Trophoblast cell (in vitro differentiated cells and primary cell): Measurements from ENCODE around the gene LSM8.

Experiments used
- DNase-seq, 2 donors: peaks; one replicate each; pipeline ENCODE4 v3.0.0-alpha.2; 2016
- H2AFZ ChIP-seq: 2 replicates; pipeline ENCODE4 v1.6.1; 2013; ENCODE audit warnings: low read length, moderate library complexity, mild to moderate bottlenecking; ENCODE audit not compliant: insufficient read depth, poor library complexity
- H2AK5ac ChIP-seq: 2 replicates; pipeline ENCODE4 v1.6.1; 2013; ENCODE audit warnings: mild to moderate bottlenecking, low read length
- H2BK120ac ChIP-seq: 2 replicates; pipeline ENCODE4 v1.6.1; 2013; ENCODE audit warnings: low read length, mild to moderate bottlenecking, moderate library complexity; ENCODE audit not compliant: insufficient read depth, poor library complexity
- H2BK12ac ChIP-seq: 2 replicates; pipeline ENCODE4 v1.6.1; 2013; ENCODE audit warnings: mild to moderate bottlenecking, low read length, moderate library complexity
- H2BK5ac ChIP-seq: 2 replicates; pipeline ENCODE4 v1.6.1; 2013; ENCODE audit warnings: low read length, low read depth, moderate library complexity, mild to moderate bottlenecking; ENCODE audit not compliant: poor library complexity
- H3K14ac ChIP-seq: 2 replicates; pipeline ENCODE4 v1.6.1; 2013; ENCODE audit warnings: mild to moderate bottlenecking, low read length
- H3K18ac ChIP-seq: 2 replicates; pipeline ENCODE4 v1.6.1; 2013; ENCODE audit warnings: mild to moderate bottlenecking, low read length
- H3K23ac ChIP-seq: 2 replicates; pipeline ENCODE4 v1.6.1; 2013; ENCODE audit warnings: low read length
- H3K27ac ChIP-seq: 2 replicates; pipeline ENCODE4 v1.5.1; 2013; ENCODE audit warnings: low read depth, mild to moderate bottlenecking, inconsistent platforms, low read length, moderate library complexity
- H3K27me3 ChIP-seq: 2 replicates; pipeline ENCODE4 v1.6.1; 2013; ENCODE audit warnings: inconsistent platforms, mild to moderate bottlenecking, low read length, moderate library complexity; ENCODE audit not compliant: insufficient read depth
- H3K36me3 ChIP-seq, 2 experiments: 1 replicate in 1 of 2; 2 replicates in 1 of 2; pipeline ENCODE4 v1.6.1; 2013; ENCODE audit warnings: low read length in 2 of 2, mild to moderate bottlenecking in 2 of 2, moderate library complexity in 1 of 2; ENCODE audit not compliant: insufficient read depth in 2 of 2, control insufficient read depth in 1 of 2
- H3K4ac ChIP-seq: 2 replicates; pipeline ENCODE4 v1.6.1; 2013; ENCODE audit warnings: low read depth, mild to moderate bottlenecking, low read length, moderate library complexity
- H3K4me1 ChIP-seq, 2 experiments: 1 replicate in 1 of 2; 2 replicates in 1 of 2; pipeline ENCODE4 v1.6.1; 2013; ENCODE audit warnings: low read length in 2 of 2, mild to moderate bottlenecking in 2 of 2, moderate library complexity in 1 of 2; ENCODE audit not compliant: insufficient read depth in 2 of 2, control insufficient read depth in 1 of 2
- H3K4me2 ChIP-seq: 2 replicates; pipeline ENCODE4 v1.6.1; 2013; ENCODE audit warnings: inconsistent platforms, mild to moderate bottlenecking, low read length, moderate library complexity
- H3K4me3 ChIP-seq: 2 replicates; pipeline ENCODE4 v1.5.1; 2013; ENCODE audit warnings: mild to moderate bottlenecking, low read depth, low read length, inconsistent platforms
- H3K79me1 ChIP-seq: one replicate; pipeline ENCODE4 v1.6.1; 2013; ENCODE audit warnings: low read length
- H3K79me2 ChIP-seq: 2 replicates; pipeline ENCODE4 v1.6.1; 2013; ENCODE audit warnings: low read length, mild to moderate bottlenecking; ENCODE audit not compliant: control insufficient read depth, insufficient read depth, poor library complexity
- H3K9ac ChIP-seq: 2 replicates; pipeline ENCODE4 v1.6.1; 2013; ENCODE audit warnings: mild to moderate bottlenecking, low read length
- H3K9me3 ChIP-seq: 2 replicates; pipeline ENCODE4 v1.6.1; 2013; ENCODE audit warnings: low read depth, mild to moderate bottlenecking, control low read depth, inconsistent platforms, low read length; ENCODE audit not compliant: insufficient read depth
- H4K12ac ChIP-seq: 2 replicates; pipeline ENCODE4 v1.6.1; 2013; ENCODE audit warnings: low read depth, mild to moderate bottlenecking, low read length, moderate library complexity
- H4K8ac ChIP-seq: 2 replicates; pipeline ENCODE4 v1.6.1; 2013; ENCODE audit warnings: low read depth, mild to moderate bottlenecking, low read length, moderate library complexity
- H4K91ac ChIP-seq: one replicate; pipeline ENCODE4 v1.6.1; 2013; ENCODE audit warnings: low read depth, mild to moderate bottlenecking, low read length, moderate library complexity
- WGBS: extraction: QIAGEN DNeasy Blood & Tissue Kit; methylation state at CpG from one replicate; pipeline ENCODE4 v1.1.7; 2013; ENCODE audit warnings: missing lambda C conversion rate; ENCODE audit not compliant: insufficient read length, insufficient coverage; ENCODE audit errors: extremely low coverage; 5-methylcytosine and 5-hydroxymethylcytosine counted together

Gene LSM8

GRCh38 chr7:118175740-118176139, 8.2 kb upstream of the LSM8 start:
- Histone ChIP-seq H3K27ac (no peak overlapping the region), H3K79me1 (no peaks in the 10 kb centered on the region), H3K23ac (no peak overlapping the region), H4K12ac (no peak overlapping the region), H2BK5ac (no peak overlapping the region), H3K4ac (no peak overlapping the region), H3K4me1 (no peaks in the 10 kb centered on the region), H2BK12ac (no peak overlapping the region), H3K9me3 (no peaks in the 10 kb centered on the region), H3K18ac (no peak overlapping the region), H3K79me2 (no peaks in the 10 kb centered on the region), H3K14ac (no peak overlapping the region), H4K8ac (no peak overlapping the region), H3K4me3 (no peak overlapping the region), H2AK5ac (no peak overlapping the region), H3K36me3 (no peaks in the 10 kb centered on the region), H3K4me2 (no peak overlapping the region), H3K27me3 (no peaks in the 10 kb centered on the region), H2BK120ac (no peak overlapping the region), H2AFZ (no peak overlapping the region), H3K9ac (no peak overlapping the region), H4K91ac (no peak overlapping the region)
- no CpG with 5 or more reads among the region's 2 CpGs for WGBS
- no peak for DNase-seq

GRCh38 chr7:118179191-118179590, 4.8 kb upstream of the LSM8 start:
- peaks cover 0 to 3% of the 10 kb centered on the region in 2 experiments for H3K4me1 ChIP-seq
- no peak overlapping the region for H3K14ac ChIP-seq
- no peak overlapping the region for H3K4me3 ChIP-seq
- no peaks in the 10 kb centered on the region for H3K9me3 ChIP-seq
- H3K79me1 ChIP-seq: peaks cover 6% of the 10 kb centered on the region
- no CpG with 5 or more reads among the region's 2 CpGs for WGBS
- peaks cover 2% of the 10 kb centered on the region for H3K79me2 ChIP-seq
- no peak overlapping the region for H4K12ac ChIP-seq
- H3K9ac ChIP-seq: no peak overlapping the region
- no peak overlapping the region for H2BK120ac ChIP-seq
- no peak overlapping the region for H3K4me2 ChIP-seq
- no peak overlapping the region for H2AK5ac ChIP-seq
- H3K27me3 ChIP-seq: no peaks in the 10 kb centered on the region
- H3K23ac ChIP-seq: no peak overlapping the region
- DNase-seq: no peak
- H2BK5ac ChIP-seq: no peak overlapping the region
- H3K27ac ChIP-seq: no peak overlapping the region
- H3K4ac ChIP-seq: no peak overlapping the region
- no peak overlapping the region for H4K91ac ChIP-seq
- H4K8ac ChIP-seq: no peak overlapping the region
- H2BK12ac ChIP-seq: no peak overlapping the region
- H3K36me3 ChIP-seq: no peaks in the 10 kb centered on the region
- H3K18ac ChIP-seq: no peak overlapping the region
- no peak overlapping the region for H2AFZ ChIP-seq

- Histone ChIP-seq H2BK12ac (no peak overlapping the region), H3K4me2 (peak overlapping the region; percentile 75), H4K12ac (peak overlapping the region; percentile 85), H3K9me3 (no peaks in the 10 kb centered on the region), H3K36me3 (peaks cover 2 to 3% of the 10 kb centered on the region in 2 experiments), H3K79me2 (peaks cover 4% of the 10 kb centered on the region), H3K14ac (peak overlapping the region; percentile 19), H3K4me3 (peak overlapping the region; percentile 72), H4K91ac (peak overlapping the region; percentile 82), H2AFZ (no peak overlapping the region), H2AK5ac (peak overlapping the region; percentile 23), H3K18ac (no peak overlapping the region), H2BK120ac (no peak overlapping the region), H2BK5ac (no peak overlapping the region), H3K4ac (peak overlapping the region; percentile 10), H3K23ac (no peak overlapping the region), H3K27ac (no peak overlapping the region), H4K8ac (peak overlapping the region; percentile 64), H3K4me1 (peaks cover 3 to 6% of the 10 kb centered on the region in 2 experiments), H3K27me3 (no peaks in the 10 kb centered on the region), H3K9ac (peak overlapping the region; percentile 96), H3K79me1 (peaks cover 6% of the 10 kb centered on the region)
- DNase-seq: no peak
- no CpG with 5 or more reads among the region's 13 CpGs for WGBS
Observed at GRCh38 chr7:118182593-118183427, 1.2 kb upstream of the LSM8 start.

- H3K27me3 ChIP-seq: no peaks in the 10 kb centered on the region
- peak overlapping the region; percentile 75 for H3K4me2 ChIP-seq
- H3K23ac ChIP-seq: no peak overlapping the region
- peak overlapping the region; percentile 85 for H4K12ac ChIP-seq
- H3K27ac ChIP-seq: peak overlapping the region; percentile 72
- peaks cover 6% of the 10 kb centered on the region for H3K79me1 ChIP-seq
- H2BK12ac ChIP-seq: no peak overlapping the region
- peak overlapping the region; percentile 42 for H2BK5ac ChIP-seq
- no peaks in the 10 kb centered on the region for H3K9me3 ChIP-seq
- no CpG with 5 or more reads among the region's 15 CpGs for WGBS
- H3K36me3 ChIP-seq: peaks cover 3% of the 10 kb centered on the region in 2 experiments
- peaks cover 4% of the 10 kb centered on the region for H3K79me2 ChIP-seq
- no peak overlapping the region for H2BK120ac ChIP-seq
- peaks cover 3 to 6% of the 10 kb centered on the region in 2 experiments for H3K4me1 ChIP-seq
- peak overlapping the region; percentile 38 for H3K4ac ChIP-seq
- peak overlapping the region; percentile 82 for H4K91ac ChIP-seq
- no peak for DNase-seq
- H3K9ac ChIP-seq: peak overlapping the region; percentile 96
- peak overlapping the region; percentile 64 for H4K8ac ChIP-seq
- H2AK5ac ChIP-seq: peak overlapping the region; percentile 23
- peak overlapping the region; percentile 72 for H3K4me3 ChIP-seq
- H3K18ac ChIP-seq: no peak overlapping the region
- peak overlapping the region; percentile 46 for H3K14ac ChIP-seq
- no peak overlapping the region for H2AFZ ChIP-seq
Observed at GRCh38 chr7:118183428-118183785, 557 bp upstream of the LSM8 start.
